GM18499 (cell line): ENCODE measurements around the gene GOLT1A.

Experiments used
- ATAC-seq: cut with Tn5 transposase; IDR thresholded peaks from one replicate; pipeline ENCODE4 v1.9.1; 2021; ENCODE audit warnings: moderate number of reproducible peaks; ENCODE audit not compliant: insufficient read depth, unreplicated experiment

The GOLT1A gene

GRCh38 chr1:204221271-204221670 is 7.5 kb upstream of the GOLT1A start:
- ATAC-seq: no peak

GRCh38 chr1:204219971-204220616 is 6.3 kb upstream of the GOLT1A start:
- ATAC-seq: no peak

- no peak for ATAC-seq
Observed at GRCh38 chr1:204218552-204218951, 4.8 kb upstream of the GOLT1A start.

GRCh38 chr1:204217648-204218000 is 3.8 kb upstream of the GOLT1A start:
- ATAC-seq: no peak

- no peak for ATAC-seq
Observed at GRCh38 chr1:204216880-204217647, 3.3 kb upstream of the GOLT1A start.

- ATAC-seq: no peak
Observed at GRCh38 chr1:204216236-204216635, 2.4 kb upstream of the GOLT1A start.

- no peak for ATAC-seq
Observed at GRCh38 chr1:204212715-204213114, 1.1 kb downstream of the GOLT1A start.

GRCh38 chr1:204211046-204211445 is 2.7 kb downstream of the GOLT1A start:
- no peak for ATAC-seq

- ATAC-seq: no peak
Observed at GRCh38 chr1:204207136-204207616, 6.6 kb downstream of the GOLT1A start.

GRCh38 chr1:204206121-204206520 is 7.7 kb downstream of the GOLT1A start:
- ATAC-seq: no peak

GRCh38 chr1:204205486-204205885 is 8.3 kb downstream of the GOLT1A start:
- no peak for ATAC-seq

- no peak for ATAC-seq
Observed at GRCh38 chr1:204204944-204205343, 8.8 kb downstream of the GOLT1A start.

- no peak for ATAC-seq
Observed at GRCh38 chr1:204203206-204203767, 10.5 kb downstream of the GOLT1A start.

- ATAC-seq: no peak
Observed at GRCh38 chr1:204202481-204202880, 11.3 kb downstream of the GOLT1A start.

- ATAC-seq: no peak
Observed at GRCh38 chr1:204201348-204202040, 12.3 kb downstream of the GOLT1A start.

- no peak for ATAC-seq
Observed at GRCh38 chr1:204199579-204199978, 14.2 kb downstream of the GOLT1A start.

- ATAC-seq: no peak
Observed at GRCh38 chr1:204198348-204199340, 15.1 kb downstream of the GOLT1A start.

- ATAC-seq: no peak
Observed at GRCh38 chr1:204197068-204197467, 16.7 kb downstream of the GOLT1A start.

GRCh38 chr1:204196068-204196795 is 17.6 kb downstream of the GOLT1A start, which contains the start of gene KISS1:
Gene KISS1 (minus strand): TSS chr1:204196491. CDS start chr1:204192876, 3,615 bp downstream.
- ATAC-seq: no peak
